ENCODE results near the gene KIF5C.

The KIF5C gene

DNA sequence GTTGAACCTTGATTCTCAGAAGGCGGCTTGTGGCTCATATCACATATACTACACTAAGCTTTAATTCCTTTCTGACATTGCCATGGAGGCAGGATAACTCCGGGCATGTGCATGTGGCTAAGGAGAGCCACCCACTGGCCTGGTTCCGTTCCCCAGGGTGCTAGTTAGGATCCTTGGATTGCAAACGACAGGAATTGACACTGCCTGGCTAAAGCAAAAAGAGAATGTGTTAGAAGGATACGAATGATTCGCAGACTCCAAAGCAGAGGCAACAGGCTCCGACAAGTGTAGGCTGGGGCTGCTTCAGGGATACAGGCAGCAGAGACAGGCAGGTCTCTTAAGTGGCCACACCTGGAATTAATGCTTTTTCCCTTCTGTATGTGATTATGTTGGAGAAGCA lies 92.0 kb downstream of the KIF5C start:
- TF ChIP-seq, protein P1, sequence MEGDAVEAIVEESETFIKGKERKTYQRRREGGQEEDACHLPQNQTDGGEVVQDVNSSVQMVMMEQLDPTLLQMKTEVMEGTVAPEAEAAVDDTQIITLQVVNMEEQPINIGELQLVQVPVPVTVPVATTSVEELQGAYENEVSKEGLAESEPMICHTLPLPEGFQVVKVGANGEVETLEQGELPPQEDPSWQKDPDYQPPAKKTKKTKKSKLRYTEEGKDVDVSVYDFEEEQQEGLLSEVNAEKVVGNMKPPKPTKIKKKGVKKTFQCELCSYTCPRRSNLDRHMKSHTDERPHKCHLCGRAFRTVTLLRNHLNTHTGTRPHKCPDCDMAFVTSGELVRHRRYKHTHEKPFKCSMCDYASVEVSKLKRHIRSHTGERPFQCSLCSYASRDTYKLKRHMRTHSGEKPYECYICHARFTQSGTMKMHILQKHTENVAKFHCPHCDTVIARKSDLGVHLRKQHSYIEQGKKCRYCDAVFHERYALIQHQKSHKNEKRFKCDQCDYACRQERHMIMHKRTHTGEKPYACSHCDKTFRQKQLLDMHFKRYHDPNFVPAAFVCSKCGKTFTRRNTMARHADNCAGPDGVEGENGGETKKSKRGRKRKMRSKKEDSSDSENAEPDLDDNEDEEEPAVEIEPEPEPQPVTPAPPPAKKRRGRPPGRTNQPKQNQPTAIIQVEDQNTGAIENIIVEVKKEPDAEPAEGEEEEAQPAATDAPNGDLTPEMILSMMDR (IDR thresholded peaks at IDR 0.05; ENCODE audit: insufficient read depth, missing control alignments): no peak
- FAIRE-seq: no peak
- no peak for DNase-seq (ENCODE audit: insufficient read length, low spot score)

DNA sequence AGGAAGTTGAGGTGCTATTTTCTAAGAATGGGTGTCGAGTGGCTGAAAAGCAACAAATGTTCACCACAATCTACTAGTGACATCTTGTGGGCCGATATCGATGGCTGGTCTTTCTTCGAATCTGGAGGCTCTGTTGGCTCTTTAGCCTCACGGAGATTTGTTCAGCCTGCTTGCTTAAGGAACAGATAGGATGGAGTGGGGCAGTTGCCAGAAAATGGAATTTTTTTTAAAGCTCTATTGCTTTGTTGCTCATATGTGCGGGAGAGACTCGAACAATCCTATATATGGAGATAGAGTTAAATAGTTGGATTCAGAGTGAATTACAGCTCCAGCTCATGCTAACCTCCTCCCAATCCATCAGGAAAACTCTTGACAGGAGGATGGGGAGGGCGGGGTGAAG lies 92.6 kb downstream of the KIF5C start:
- no peak for FAIRE-seq
- DNase-seq (ENCODE audit: insufficient read length, low spot score): no peak

DNA sequence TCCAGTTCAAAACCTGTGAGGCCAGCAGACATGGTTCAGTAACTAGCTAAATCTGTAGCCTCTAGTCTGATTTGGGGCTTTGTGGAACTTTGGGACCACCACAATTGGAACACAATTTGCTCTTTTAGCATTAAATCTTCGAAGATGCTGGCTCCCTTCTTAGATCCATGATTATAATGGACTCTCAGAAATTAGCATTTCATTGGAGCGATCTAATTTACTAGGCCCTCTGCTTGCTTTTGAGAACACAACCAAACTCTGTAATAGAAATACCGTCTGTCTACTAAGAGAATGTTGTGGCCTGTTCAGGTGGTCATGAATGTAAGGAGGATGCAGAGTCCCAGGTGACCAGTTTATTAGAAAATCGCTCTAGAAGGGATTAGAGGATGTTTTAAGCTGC lies 93.3 kb downstream of the KIF5C start:
- DNase-seq (ENCODE audit: insufficient read length, low spot score) (no peak), FAIRE-seq (peak; percentile 77)
- TF ChIP-seq, protein P1 (IDR thresholded peaks at IDR 0.05; ENCODE audit: insufficient read depth, missing control alignments): no peak

More for the DNA sequence above, 92.6 kb downstream of the KIF5C start:
- TF ChIP-seq, protein P1 (IDR thresholded peaks at IDR 0.05; ENCODE audit: insufficient read depth, missing control alignments): no peak

DNA sequence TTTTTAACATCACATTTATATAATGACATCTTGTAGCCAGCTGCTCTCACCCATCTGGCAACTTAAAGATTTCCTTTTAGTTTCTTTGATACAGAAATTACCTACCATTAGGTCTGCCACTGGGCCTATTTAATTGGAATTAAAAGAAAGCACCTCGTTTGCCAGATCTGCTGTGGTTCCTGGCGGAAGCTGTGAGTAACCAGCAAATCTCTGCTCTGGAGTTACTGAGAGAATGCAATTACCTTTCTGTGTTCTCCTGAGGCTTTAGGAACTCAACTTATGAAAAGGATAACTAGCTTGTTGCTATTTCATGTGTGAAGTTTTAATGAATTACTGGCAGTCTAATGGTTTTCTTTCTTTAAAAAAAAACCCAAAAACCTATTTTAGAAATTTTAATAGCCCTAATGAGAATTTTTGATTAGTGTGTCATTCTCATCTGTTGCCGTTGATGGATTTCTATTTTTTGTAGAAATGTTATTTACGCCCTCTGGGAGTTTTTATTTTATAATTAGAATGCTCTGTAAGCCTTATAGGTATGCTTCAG lies 93.8 kb downstream of the KIF5C start:
- FAIRE-seq (no peak), DNase-seq (ENCODE audit: insufficient read length, low spot score) (no peak)
- TF ChIP-seq, protein P1 (IDR thresholded peaks at IDR 0.05; ENCODE audit: insufficient read depth, missing control alignments): no peak

DNA sequence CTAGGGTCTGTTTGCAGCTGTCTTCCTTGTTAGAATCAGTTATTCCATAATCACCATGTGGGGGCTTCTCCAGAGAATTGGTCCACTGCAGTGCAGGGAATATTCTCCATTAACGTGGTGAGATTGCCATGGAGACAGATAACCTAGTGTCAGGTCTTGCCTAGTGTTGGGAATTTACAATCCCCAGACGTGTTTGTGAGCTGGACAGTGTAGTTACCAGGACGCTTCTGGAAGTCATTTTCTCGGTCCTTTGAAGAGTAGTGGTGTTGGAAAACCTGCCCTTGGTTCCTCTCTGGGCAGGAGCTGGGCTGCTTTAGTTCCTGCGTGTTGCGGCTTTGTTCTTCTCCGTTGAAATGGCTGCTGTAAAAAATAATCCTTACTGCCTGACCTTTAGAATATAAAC lies 94.6 kb downstream of the KIF5C start:
- TF ChIP-seq, protein P1 (IDR thresholded peaks at IDR 0.05; ENCODE audit: insufficient read depth, missing control alignments): no peak
- no peak for FAIRE-seq

DNA sequence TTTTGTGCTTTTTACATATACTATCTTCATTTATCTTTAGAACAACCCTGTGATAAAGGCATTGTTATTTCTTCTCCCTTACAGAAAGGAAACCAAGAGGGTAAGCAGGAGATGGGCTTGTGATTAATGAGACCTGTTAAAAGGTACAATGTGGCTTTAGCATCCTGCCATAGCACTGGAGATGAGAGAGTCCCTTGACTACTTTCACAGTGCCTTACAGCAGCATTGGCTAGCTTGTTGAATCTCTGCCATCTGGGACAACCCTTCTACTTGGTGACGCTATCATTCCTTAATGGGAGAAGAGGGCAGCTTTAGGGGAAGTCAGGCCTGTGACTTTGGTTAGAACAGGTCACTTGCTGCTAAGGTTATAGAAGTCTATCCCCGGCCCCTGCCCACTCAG lies 95.4 kb downstream of the KIF5C start:
- DNase-seq (ENCODE audit: insufficient read length, low spot score) (no peak), FAIRE-seq (no peak)
- TF ChIP-seq, protein P1 (IDR thresholded peaks at IDR 0.05; ENCODE audit: insufficient read depth, missing control alignments): no peak

More for the DNA sequence above, 94.6 kb downstream of the KIF5C start:
- DNase-seq (ENCODE audit: insufficient read length, low spot score): no peak

DNA sequence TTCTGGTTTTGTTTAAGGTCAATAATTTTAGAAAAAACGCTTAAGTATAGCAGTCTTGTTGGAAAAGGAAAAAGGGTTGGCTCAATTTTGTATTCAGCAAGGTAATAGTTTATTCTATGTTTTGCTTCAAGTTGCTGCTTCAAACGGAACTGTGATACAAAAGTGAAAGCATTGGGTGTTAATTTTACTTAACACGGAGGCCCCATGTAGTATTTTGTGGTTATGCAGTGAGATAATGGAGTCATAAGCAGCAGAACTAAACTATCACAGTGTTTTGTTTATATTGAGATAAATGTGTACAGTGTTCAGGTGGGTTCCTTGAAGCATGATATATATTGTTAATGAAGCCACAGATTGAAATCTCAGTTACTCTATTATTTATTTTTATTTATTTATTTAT lies 96.5 kb downstream of the KIF5C start:
- DNase-seq (ENCODE audit: insufficient read length, low spot score): no peak

More for the DNA sequence above, 96.5 kb downstream of the KIF5C start:
- FAIRE-seq: no peak
- TF ChIP-seq, protein P1 (IDR thresholded peaks at IDR 0.05; ENCODE audit: insufficient read depth, missing control alignments): no peak

Data from D721Med (cell line).